HepG2 (cell line): ENCODE results near the gene YIPF3. TPM values are rescaled to one million over a fixed set of nuclear protein-coding genes. Genes with fewer than 3 reads are reported as not detected.
A peak's percentile ranks its signal among the peaks of the same experiment; 100 is the strongest.

ENCODE experiments used
- ATAC-seq: fragments of 200-7000 bp; cut with Tn5 transposase; 3 replicates; pipeline ENCODE4 v1.9.1; 2020; ENCODE audit warnings: mild to moderate bottlenecking, moderate library complexity
- BruUV-seq: library from RNA; stranded (reverse); fragments of 400-500 nt; replicated peaks from 2 replicates; lab custom pipeline; 2021; lab: Mats Ljungman, UMichigan
- CTCF ChIA-PET: fragments of 300-600 bp; formaldehyde crosslinking; extraction: SDS; loops from one replicate; lab custom pipeline; 2021; ENCODE audit warnings: low total read pairs, inconsistent platforms, low intra/inter-chr PET ratio; lab: Yijun Ruan, JAX
- POLR2A ChIA-PET: fragments of 350-600 bp; sonication (Branson Sonifier 250); formaldehyde crosslinking; loops from one replicate; lab custom pipeline; 2020; ENCODE audit warnings: antibody characterized with exemption, inconsistent platforms; lab: Yijun Ruan, JAX
- DNase-seq: peaks from one replicate; pipeline ENCODE4 v3.0.0-alpha.2; 2015; ENCODE audit warnings: low spot score
- FAIRE-seq: peaks from 3 replicates; lab custom pipeline; 2011; peaks lifted over from hg19 to GRCh38; lab: Jason Lieb, UNC
- H2AFZ ChIP-seq: one replicate; pipeline ENCODE4 v1.6.1; 2011; ENCODE audit warnings: low read length, inconsistent platforms
- H3K27ac ChIP-seq: fragments of 300-600 bp; 3 replicates; pipeline ENCODE4 v1.8.0; 2011; ENCODE audit warnings: mixed run types, mild to moderate bottlenecking, mixed read lengths, low read length, inconsistent platforms; ENCODE audit not compliant: insufficient read depth; ENCODE audit errors: extremely low read length
- H3K27me3 ChIP-seq, 2 experiments: fragments of 200-600 bp in 1 of 2; 2 replicates in 1 of 2; 3 replicates in 1 of 2; pipeline versions ENCODE4 v1.6.0 to v1.8.0; 2011; ENCODE audit warnings: low read length in 2 of 2, mild to moderate bottlenecking in 2 of 2, moderate library complexity in 2 of 2, inconsistent platforms in 1 of 2; ENCODE audit not compliant: insufficient read depth in 2 of 2, control insufficient read depth in 1 of 2
- H3K36me3 ChIP-seq, 2 experiments: fragments of 200-600 bp in 1 of 2; replicated peaks in 1 of 2; 2 replicates in 1 of 2; 3 replicates in 1 of 2; pipeline versions ENCODE4 v1.5.1 to v1.8.0; 2011; ENCODE audit warnings: low read length in 2 of 2, inconsistent platforms in 1 of 2; ENCODE audit not compliant: insufficient read depth in 2 of 2, control insufficient read depth in 1 of 2
- H3K4me1 ChIP-seq: 2 replicates; pipeline ENCODE4 v1.5.1; 2012; ENCODE audit warnings: low read length, inconsistent platforms; ENCODE audit not compliant: insufficient read depth
- H3K4me2 ChIP-seq: 2 replicates; pipeline ENCODE4 v1.6.0; 2011; ENCODE audit warnings: low read depth, low read length, inconsistent platforms
- H3K4me3 ChIP-seq, 3 experiments: fragments of 200-600 bp in 1 of 3; sonication (generic), shearing (Covaris generic) in 1 of 3; replicated peaks in 1 of 3; 2 replicates each; pipeline ENCODE4 v1.5.1; 2011 to 2016; ENCODE audit warnings: low read length in 3 of 3, inconsistent platforms in 2 of 3, low read depth in 2 of 3, mild to moderate bottlenecking in 2 of 3, control low read depth in 1 of 3, mixed read lengths in 1 of 3; ENCODE audit not compliant: insufficient read depth in 1 of 3
- H3K79me2 ChIP-seq: one replicate; pipeline ENCODE4 v1.6.1; 2011; ENCODE audit warnings: low read length, inconsistent platforms; ENCODE audit not compliant: insufficient read depth
- H3K9ac ChIP-seq: 2 replicates; pipeline ENCODE4 v1.6.0; 2011; ENCODE audit warnings: mild to moderate bottlenecking, low read depth, low read length, inconsistent platforms; ENCODE audit not compliant: insufficient read depth
- H3K9me3 ChIP-seq: 2 replicates; pipeline ENCODE4 v1.5.1; 2012; ENCODE audit warnings: mild to moderate bottlenecking, low read length
- H4K20me1 ChIP-seq: 2 replicates; pipeline ENCODE4 v1.6.0; 2011; ENCODE audit warnings: inconsistent platforms, mild to moderate bottlenecking, low read length, moderate library complexity; ENCODE audit not compliant: insufficient read depth
- ARNT2 ChIP-seq: sonication (generic); formaldehyde crosslinking; IDR thresholded peaks from 2 replicates; pipeline ENCODE4 v1.8.0; 2022; ENCODE audit warnings: mild to moderate bottlenecking, low read depth, missing genetic modification reagents, moderate library complexity
- CENPX ChIP-seq: sonication (generic); formaldehyde crosslinking; IDR thresholded peaks from 2 replicates; pipeline ENCODE4 v1.9.0; 2021; ENCODE audit warnings: mild to moderate bottlenecking, missing genetic modification reagents, moderate library complexity
- FOXA3 ChIP-seq: IDR thresholded peaks from 2 replicates; pipeline ENCODE4 v1.6.1; 2016; ENCODE audit warnings: missing genetic modification reagents, missing compliant biosample characterization
- GPN1 ChIP-seq: sonication (generic); formaldehyde crosslinking; IDR thresholded peaks from 2 replicates; pipeline ENCODE4 v1.5.1; 2020; ENCODE audit warnings: missing genetic modification reagents, borderline replicate concordance
- NR2F2 ChIP-seq: IDR thresholded peaks from 2 replicates; pipeline ENCODE4 v1.6.1; 2012; ENCODE audit warnings: low read depth, inconsistent platforms, borderline replicate concordance
- PBX2 ChIP-seq: IDR thresholded peaks from 2 replicates; pipeline ENCODE4 v1.6.1; 2016; ENCODE audit warnings: control low read depth
- RBM22 ChIP-seq: fragments of 200-400 bp; formaldehyde crosslinking; optimal IDR thresholded peaks from 2 replicates; pipeline ENCODE3; 2017; ENCODE audit warnings: mild to moderate bottlenecking, low read length, moderate library complexity
- REL ChIP-seq: sonication (generic); formaldehyde crosslinking; conservative IDR thresholded peaks from 2 replicates; pipeline ENCODE4 v1.8.0; 2022; ENCODE audit warnings: mild to moderate bottlenecking, missing genetic modification reagents, moderate library complexity
- SNAI1 ChIP-seq: sonication (generic); formaldehyde crosslinking; IDR thresholded peaks from 2 replicates; pipeline ENCODE4 v1.5.0; 2020; ENCODE audit warnings: mild to moderate bottlenecking, missing genetic modification reagents, borderline replicate concordance
- ZBTB38 ChIP-seq: sonication (generic); formaldehyde crosslinking; IDR thresholded peaks from 2 replicates; pipeline ENCODE4 v1.5.1; 2020; ENCODE audit warnings: mild to moderate bottlenecking, missing genetic modification reagents
- ZBTB8A ChIP-seq: sonication (generic); formaldehyde crosslinking; IDR thresholded peaks from 2 replicates; pipeline ENCODE4 v1.4.0; 2020; ENCODE audit warnings: mild to moderate bottlenecking, low read depth, missing genetic modification reagents, borderline replicate concordance
- ZNF354B ChIP-seq: sonication (generic); formaldehyde crosslinking; IDR thresholded peaks from 2 replicates; pipeline ENCODE4 v1.8.0; 2022; ENCODE audit warnings: mild to moderate bottlenecking, missing genetic modification reagents
- ZNF570 ChIP-seq: sonication (generic); formaldehyde crosslinking; IDR thresholded peaks from 2 replicates; pipeline ENCODE4 v1.4.0; 2020; ENCODE audit warnings: mild to moderate bottlenecking, missing genetic modification reagents, borderline replicate concordance
- ZNF768 ChIP-seq: sonication (generic); formaldehyde crosslinking; IDR thresholded peaks from 2 replicates; pipeline ENCODE4 v1.4.0; 2020; ENCODE audit warnings: missing genetic modification reagents
- ZNF770 ChIP-seq: sonication (generic); formaldehyde crosslinking; IDR thresholded peaks from 2 replicates; pipeline ENCODE4 v1.5.0; 2020; ENCODE audit warnings: mild to moderate bottlenecking, missing genetic modification reagents
- ZNF772 ChIP-seq: sonication (generic); formaldehyde crosslinking; IDR thresholded peaks from 2 replicates; pipeline ENCODE4 v1.5.0; 2020; ENCODE audit warnings: mild to moderate bottlenecking, missing genetic modification reagents
- WGBS: methylation state at CpG from one replicate; pipeline ENCODE4 v1.1.6; 2017; ENCODE audit warnings: low lambda C conversion rate; 5-methylcytosine and 5-hydroxymethylcytosine counted together
- in situ Hi-C: cut with HindIII; loops from 2 replicates; pipeline ENCODE4 v1.10.0; 2017; ENCODE audit warnings: low pct_unique_long_range_greater_than_20kb; ENCODE audit not compliant: extremely low pct_ligation_motif_present
- intact Hi-C: fragments of 100-400 bp; cut with micrococcal nuclease; formaldehyde crosslinking; loops from one replicate; pipeline ENCODE4 v1.10.0; 2022; ENCODE audit not compliant: unreplicated experiment
- polyA plus RNA-seq, 8 experiments: library from polyadenylated mRNA; depleted of rRNA in 3 of 8; stranded (reverse) in 7 of 8; unstranded in 1 of 8; fragments of >200 nt; fragmentation: Illumina TruSeq in 4 of 8; extraction: Trizol in 4 of 8; gene quantifications; 2 replicates each; pipeline versions ENCODE4 v1.2.1 to v1.2.3, GENCODE V29; 2011 to 2016; ENCODE audit warnings: low read depth in 4 of 8, missing spikeins in 1 of 8, mixed read lengths in 1 of 8; ENCODE audit not compliant: insufficient read depth in 1 of 8
- total RNA-seq, 5 experiments: library from RNA; depleted of rRNA; stranded (reverse); fragments of >200 nt; fragmentation: Illumina TruSeq; extraction: Trizol; gene quantifications; 2 replicates each; pipeline ENCODE4 v1.2.3, GENCODE V29; 2016; ENCODE audit warnings: low read depth in 1 of 5

Gene YIPF3
- total and polyA plus RNA-seq, 2 of the 13 experiments (the other 11 are each of a cell fraction or from before 2014, with no cell fraction given) = 107 to 206 TPM

GRCh38 chr6:43521836-43522235 lies 5.1 kb upstream of the YIPF3 start:
- intact Hi-C loops (no loop called here), in situ Hi-C loops (no loop called here)
- BruUV-seq = no TSS peak
- no peak overlapping the region for H3K4me3 ChIP-seq
- peaks cover 28% of the 10 kb centered on the region for H3K79me2 ChIP-seq
- 84% methylated on average over 2 of the region's 2 CpGs for WGBS
- H3K9ac ChIP-seq = no peak overlapping the region
- H4K20me1 ChIP-seq = no peaks in the 10 kb centered on the region
- peaks cover 17% of the 10 kb centered on the region for H3K4me1 ChIP-seq
- TF ChIP-seq ZNF570 (CRISPR knock-in tag) = no peak
- TF ChIP-seq ZNF772 (CRISPR knock-in tag) = no peak
- TF ChIP-seq GPN1 (CRISPR knock-in tag) = no peak
- TF ChIP-seq ZNF768 (CRISPR knock-in tag) = no peak
- no peak for TF ChIP-seq PBX2 (CRISPR knock-in tag)
- no peak for TF ChIP-seq ZBTB8A (CRISPR knock-in tag)
- ChIA-PET POLR2A (interaction anchor here (1.2 to 2.1 kb wide), 3 partner anchors 11 to 108 kb away, joined by 4 to 5 read pairs (median 4); partner anchors contain the start of genes GTPBP2 and LRRC73), CTCF (no interaction called here)
- ATAC-seq = no peak
- H3K27me3 ChIP-seq = peaks cover 0 to 5% of the 10 kb centered on the region in 2 experiments; a peak in 1 of 5 replicates
- no peak overlapping the region for H3K4me2 ChIP-seq
- H3K9me3 ChIP-seq = no peaks in the 10 kb centered on the region
- no peak overlapping the region for H2AFZ ChIP-seq
- peaks cover 52 to 78% of the 10 kb centered on the region in 2 experiments for H3K36me3 ChIP-seq
- H3K27ac ChIP-seq = no peak overlapping the region
- FAIRE-seq = no peak
- no peak for DNase-seq

GRCh38 chr6:43520097-43520496 lies 3.4 kb upstream of the YIPF3 start:
- Histone ChIP-seq H4K20me1 (no peaks in the 10 kb centered on the region), H3K36me3 (peaks cover 46 to 67% of the 10 kb centered on the region in 2 experiments), H3K9ac (no peak overlapping the region), H3K27ac (no peak overlapping the region), H3K9me3 (no peaks in the 10 kb centered on the region), H3K4me3 (no peak overlapping the region), H3K27me3 (peaks cover 0 to 5% of the 10 kb centered on the region in 2 experiments; a peak in 1 of 5 replicates), H3K4me1 (peaks cover 26% of the 10 kb centered on the region), H3K79me2 (peaks cover 43% of the 10 kb centered on the region), H2AFZ (no peak overlapping the region), H3K4me2 (no peak overlapping the region)
- POLR2A ChIA-PET = interaction anchor here (1.3 to 1.6 kb wide), 2 partner anchors 93 to 110 kb away, joined by 3 to 4 read pairs; partner anchors contain the start of genes ABCC10 and GTPBP2
- in situ Hi-C loops (no loop called here), intact Hi-C loops (no loop called here)
- no peak for ATAC-seq
- no peak for FAIRE-seq
- CTCF ChIA-PET = no interaction called here
- BruUV-seq = no TSS peak
- 100% methylated on average over 8 of the region's 8 CpGs for WGBS
- no peak for DNase-seq
- TF ChIP-seq FOXA3 (CRISPR knock-in tag) (no peak), ARNT2 (CRISPR knock-in tag) (no peak), GPN1 (CRISPR knock-in tag) (no peak), ZBTB38 (CRISPR knock-in tag) (no peak), ZNF570 (CRISPR knock-in tag) (no peak), SNAI1 (CRISPR knock-in tag) (no peak), ZNF770 (CRISPR knock-in tag) (no peak), NR2F2 (no peak), CENPX (CRISPR knock-in tag) (no peak), REL (CRISPR knock-in tag) (no peak), ZNF354B (no peak), RBM22 (peak; percentile 90)
